HAP-1 (cell line): ENCODE measurements around the gene HSF2BP.
"Not testable (repeated sequence)": the region's sequence is repeated elsewhere in the genome, so short reads cannot be mapped to it uniquely, and the experiment has no call there.

Experiments used
- DNase-seq, 2 experiments: peaks; one replicate each; pipeline ENCODE4 v3.0.0-alpha.2; 2016 to 2020; ENCODE audit warnings: low spot score in 2 of 2
- H3K27me3 ChIP-seq: fragments of 250-450 bp; sonication (Bioruptor Pico); 2 replicates; pipeline ENCODE4 v1.5.1; 2020; ENCODE audit warnings: low read depth, mild to moderate bottlenecking, moderate library complexity
- H3K36me3 ChIP-seq: fragments of 250-450 bp; sonication (Bioruptor Pico); replicated peaks from 2 replicates; pipeline ENCODE4 v1.5.1; 2020; ENCODE audit warnings: mild to moderate bottlenecking
- H3K4me1 ChIP-seq: fragments of 250-450 bp; sonication (Bioruptor Pico); 2 replicates; pipeline ENCODE4 v1.5.1; 2020; ENCODE audit warnings: mild to moderate bottlenecking
- H3K4me3 ChIP-seq: fragments of 250-450 bp; sonication (Bioruptor Pico); 2 replicates; pipeline ENCODE4 v1.5.1; 2020; ENCODE audit warnings: mild to moderate bottlenecking, moderate library complexity
- H3K9me3 ChIP-seq: fragments of 250-450 bp; sonication (Bioruptor Pico); 2 replicates; pipeline ENCODE4 v1.5.1; 2020; ENCODE audit warnings: mild to moderate bottlenecking, moderate library complexity
- in situ Hi-C: fragments of 300-500 bp; cut with MboI; formaldehyde crosslinking; loops from 3 replicates; pipeline ENCODE4 v1.14.3; 2020; ENCODE audit warnings: low sequenced_read_pairs, inconsistent platforms, mixed read lengths

HSF2BP gene

GRCh38 chr21:43652616-43653015 lies 6.7 kb downstream of the HSF2BP start:
- in situ Hi-C loops, result loop anchor here (10.0 kb wide), 1 partner anchor 338 kb away; no protein-coding TSS in a partner anchor
- no peaks in the 10 kb centered on the region for H3K36me3 ChIP-seq
- no peak overlapping the region for H3K4me3 ChIP-seq
- H3K4me1 ChIP-seq, result no peaks in the 10 kb centered on the region
- H3K9me3 ChIP-seq, result no peaks in the 10 kb centered on the region
- H3K27me3 ChIP-seq, result no peaks in the 10 kb centered on the region
- no peak for DNase-seq

- in situ Hi-C loops, result loop anchor here (10.0 kb wide), 1 partner anchor 337 kb away; no protein-coding TSS in a partner anchor
- not testable (repeated sequence) for H3K4me3 ChIP-seq, H3K27me3 ChIP-seq
Measured at GRCh38 chr21:43651926-43652325, 7.4 kb downstream of the HSF2BP start.

GRCh38 chr21:43648171-43648570 lies 11.1 kb downstream of the HSF2BP start:
- Histone ChIP-seq H3K4me1 (peaks cover 7% of the 10 kb centered on the region), H3K27me3 (no peaks in the 10 kb centered on the region), H3K36me3 (no peaks in the 10 kb centered on the region), H3K4me3 (no peak overlapping the region), H3K9me3 (no peaks in the 10 kb centered on the region)
- in situ Hi-C loops, result no loop called here
- DNase-seq, result no peak

More at GRCh38 chr21:43651926-43652325, 7.4 kb downstream of the HSF2BP start:
- DNase-seq, H3K4me1 ChIP-seq, H3K9me3 ChIP-seq, H3K36me3 ChIP-seq: not testable (repeated sequence)

GRCh38 chr21:43646550-43647260 lies 12.6 kb downstream of the HSF2BP start:
- Histone ChIP-seq H3K9me3 (no peaks in the 10 kb centered on the region), H3K27me3 (no peaks in the 10 kb centered on the region), H3K36me3 (no peaks in the 10 kb centered on the region), H3K4me1 (peaks cover 7% of the 10 kb centered on the region), H3K4me3 (no peak overlapping the region)
- in situ Hi-C loops, result no loop called here
- peak; percentile 95 to 97 for DNase-seq

GRCh38 chr21:43645976-43646375 lies 13.3 kb downstream of the HSF2BP start:
- in situ Hi-C loops, result no loop called here
- H3K36me3 ChIP-seq, result no peaks in the 10 kb centered on the region
- no peak for DNase-seq
- H3K4me3 ChIP-seq, result no peak overlapping the region
- H3K4me1 ChIP-seq, result peaks cover 7% of the 10 kb centered on the region
- H3K27me3 ChIP-seq, result no peaks in the 10 kb centered on the region
- H3K9me3 ChIP-seq, result no peaks in the 10 kb centered on the region

GRCh38 chr21:43645136-43645891 lies 14.0 kb downstream of the HSF2BP start:
- peaks cover 7% of the 10 kb centered on the region for H3K4me1 ChIP-seq
- H3K4me3 ChIP-seq, result no peak overlapping the region
- H3K9me3 ChIP-seq, result no peaks in the 10 kb centered on the region
- no peaks in the 10 kb centered on the region for H3K27me3 ChIP-seq
- no peaks in the 10 kb centered on the region for H3K36me3 ChIP-seq
- in situ Hi-C loops, result no loop called here
- DNase-seq, result peak; percentile 46 to 63

GRCh38 chr21:43644609-43645008 lies 14.7 kb downstream of the HSF2BP start:
- Histone ChIP-seq H3K36me3 (no peaks in the 10 kb centered on the region), H3K9me3 (no peaks in the 10 kb centered on the region), H3K4me3 (no peak overlapping the region), H3K4me1 (peaks cover 7% of the 10 kb centered on the region), H3K27me3 (no peaks in the 10 kb centered on the region)
- DNase-seq, result no peak
- in situ Hi-C loops, result no loop called here

- peaks cover 7% of the 10 kb centered on the region for H3K4me1 ChIP-seq
- H3K27me3 ChIP-seq, result no peaks in the 10 kb centered on the region
- no peaks in the 10 kb centered on the region for H3K9me3 ChIP-seq
- DNase-seq, result no peak
- no peak overlapping the region for H3K4me3 ChIP-seq
- in situ Hi-C loops, result no loop called here
- H3K36me3 ChIP-seq, result no peaks in the 10 kb centered on the region
Measured at GRCh38 chr21:43644071-43644470, 15.2 kb downstream of the HSF2BP start.

GRCh38 chr21:43643193-43643592 lies 16.1 kb downstream of the HSF2BP start:
- in situ Hi-C loops, result no loop called here
- Histone ChIP-seq H3K27me3 (no peaks in the 10 kb centered on the region), H3K9me3 (no peaks in the 10 kb centered on the region), H3K4me1 (peaks cover 7% of the 10 kb centered on the region), H3K36me3 (no peaks in the 10 kb centered on the region), H3K4me3 (no peak overlapping the region)
- DNase-seq, result no peak

- Histone ChIP-seq H3K4me3 (no peak overlapping the region), H3K4me1 (no peaks in the 10 kb centered on the region), H3K27me3 (no peaks in the 10 kb centered on the region), H3K36me3 (no peaks in the 10 kb centered on the region), H3K9me3 (no peaks in the 10 kb centered on the region)
- no peak for DNase-seq
- in situ Hi-C loops, result no loop called here
Measured at GRCh38 chr21:43640400-43640799, 18.9 kb downstream of the HSF2BP start.

- Histone ChIP-seq H3K27me3 (no peaks in the 10 kb centered on the region), H3K4me3 (no peak overlapping the region), H3K36me3 (no peaks in the 10 kb centered on the region), H3K9me3 (no peaks in the 10 kb centered on the region), H3K4me1 (no peaks in the 10 kb centered on the region)
- DNase-seq, result no peak
- in situ Hi-C loops, result no loop called here
Measured at GRCh38 chr21:43639470-43640353, 19.6 kb downstream of the HSF2BP start.

- in situ Hi-C loops, result no loop called here
- Histone ChIP-seq H3K4me1 (no peaks in the 10 kb centered on the region), H3K9me3 (no peaks in the 10 kb centered on the region), H3K36me3 (no peaks in the 10 kb centered on the region), H3K4me3 (no peak overlapping the region), H3K27me3 (no peaks in the 10 kb centered on the region)
- no peak for DNase-seq
Measured at GRCh38 chr21:43637530-43638158, 21.6 kb downstream of the HSF2BP start.

GRCh38 chr21:43635436-43635835 lies 23.9 kb downstream of the HSF2BP start:
- no peaks in the 10 kb centered on the region for H3K9me3 ChIP-seq
- H3K36me3 ChIP-seq, result no peaks in the 10 kb centered on the region
- no peaks in the 10 kb centered on the region for H3K27me3 ChIP-seq
- H3K4me3 ChIP-seq, result no peak overlapping the region
- in situ Hi-C loops, result no loop called here
- H3K4me1 ChIP-seq, result no peaks in the 10 kb centered on the region
- DNase-seq, result no peak
